NCI-H1105 (cell line): ENCODE results near the gene GTF3C1.

Source experiments
- DNase-seq: peaks from one replicate; lab custom pipeline; 2025; lab: John Stamatoyannopoulos, UW

Gene GTF3C1

GRCh38 chr16:27424772-27425498 lies 124.8 kb downstream of the GTF3C1 start:
- DNase-seq: no peak

GRCh38 chr16:27421961-27422740 lies 127.6 kb downstream of the GTF3C1 start:
- DNase-seq: no peak

- no peak for DNase-seq
These were observed 132.6 kb downstream of the GTF3C1 start for GRCh38 chr16:27417047-27417671.

GRCh38 chr16:27414788-27415431 lies 134.8 kb downstream of the GTF3C1 start:
- DNase-seq: no peak

- DNase-seq: no peak
These were observed 135.8 kb downstream of the GTF3C1 start for GRCh38 chr16:27413956-27414355.

- DNase-seq: no peak
These were observed 139.0 kb downstream of the GTF3C1 start for GRCh38 chr16:27410761-27411160.
